ENCODE measurements around the gene FBXO46. TPM values are rescaled to one million over a fixed set of nuclear protein-coding genes. Genes with fewer than 3 reads are reported as not detected.

Gene FBXO46
- total RNA-seq, 1 experiment from 2014 or later = 18.8 TPM

DNA sequence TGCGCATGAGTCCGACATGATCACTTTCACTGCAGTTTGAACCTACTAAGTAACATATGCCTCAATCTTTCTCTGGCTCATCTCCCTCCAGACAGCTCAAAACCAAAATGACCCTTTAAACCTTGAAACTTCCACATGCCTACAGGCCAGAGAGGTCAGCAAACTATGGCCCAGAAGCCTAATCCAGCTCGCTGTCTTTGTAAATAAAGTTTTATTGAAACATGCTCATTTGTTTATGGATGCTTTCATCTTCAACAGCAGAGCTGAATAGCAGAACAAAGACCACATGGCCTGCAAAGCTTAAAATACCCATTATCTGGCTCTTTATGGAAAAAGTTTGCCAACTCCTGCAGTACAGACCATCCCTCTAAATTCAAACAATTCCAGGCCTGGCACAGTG is 15.6 kb downstream of the FBXO46 start:
- H3K4me1 ChIP-seq (ENCODE audit: insufficient read depth, low read length, poor library complexity, severe bottlenecking) = peaks cover 8% of the 10 kb centered on the region
- no TSS peak for BruUV-seq (replicated peaks)
- peak overlapping the region; percentile 8 for H3K27ac ChIP-seq (ENCODE audit: low read depth, low read length, poor library complexity, severe bottlenecking)
- no peak for DNase-seq (ENCODE audit: low spot score)
- H3K9me3 ChIP-seq (ENCODE audit: low read depth, low read length, poor library complexity, severe bottlenecking) = no peaks in the 10 kb centered on the region
- H3K4me3 ChIP-seq (ENCODE audit: low read depth, low read length, poor library complexity, severe bottlenecking) = no peak overlapping the region
- peaks cover 7% of the 10 kb centered on the region for H3K36me3 ChIP-seq (ENCODE audit: insufficient read depth, low read length, poor library complexity, severe bottlenecking)
- H3K27me3 ChIP-seq (replicated peaks; ENCODE audit: insufficient read depth, low read depth, low read length, poor library complexity) = no peaks in the 10 kb centered on the region
- ChIA-PET CTCF (no interaction called here), POLR2A (ENCODE audit: low non-redundant PET) (no interaction called here)
- intact Hi-C loops (cut with micrococcal nuclease; ENCODE audit: unreplicated experiment) = no loop called here
- no peak for TF ChIP-seq CTCF (conservative IDR thresholded peaks at IDR 0.05; ENCODE audit: low read depth, low read length)
- no peak for TF ChIP-seq EZH2 (IDR thresholded peaks at IDR 0.05; ENCODE audit: borderline replicate concordance, low read depth, low read length, poor library complexity, severe bottlenecking)

DNA sequence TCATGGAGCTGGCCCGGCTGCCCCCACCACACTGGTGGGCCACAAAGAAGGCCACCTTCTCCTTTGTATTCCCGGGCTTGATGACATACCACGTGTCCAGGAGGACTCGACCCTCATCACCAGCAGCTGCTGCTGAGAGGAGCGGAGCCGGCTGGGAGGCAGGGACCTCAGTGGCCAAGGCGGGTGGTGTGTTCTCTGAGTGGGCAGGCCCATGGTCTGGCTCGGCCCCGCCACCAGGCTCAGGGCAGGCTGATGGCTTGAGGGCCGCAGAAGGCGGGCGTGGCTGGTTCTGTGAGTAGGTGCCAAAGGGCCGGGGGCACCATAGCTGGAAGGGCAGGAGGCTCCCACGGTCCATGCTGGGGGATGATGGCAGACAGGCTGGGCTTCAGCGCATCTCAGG is 17.6 kb downstream of the FBXO46 start:
- H3K27ac ChIP-seq (ENCODE audit: low read depth, low read length, poor library complexity, severe bottlenecking) = no peak overlapping the region
- DNase-seq (ENCODE audit: low spot score) = no peak
- POLR2A ChIA-PET (ENCODE audit: low non-redundant PET) = no interaction called here
- TF ChIP-seq CTCF (conservative IDR thresholded peaks at IDR 0.05; ENCODE audit: low read depth, low read length) (no peak), EZH2 (IDR thresholded peaks at IDR 0.05; ENCODE audit: borderline replicate concordance, low read depth, low read length, poor library complexity, severe bottlenecking) (no peak)
- intact Hi-C loops (cut with micrococcal nuclease; ENCODE audit: unreplicated experiment) = no loop called here
- H3K27me3 ChIP-seq (replicated peaks; ENCODE audit: insufficient read depth, low read depth, low read length, poor library complexity) = no peaks in the 10 kb centered on the region
- CTCF ChIA-PET = no interaction called here
- peaks cover 7% of the 10 kb centered on the region for H3K36me3 ChIP-seq (ENCODE audit: insufficient read depth, low read length, poor library complexity, severe bottlenecking)
- no peak overlapping the region for H3K4me3 ChIP-seq (ENCODE audit: low read depth, low read length, poor library complexity, severe bottlenecking)
- peaks cover 5% of the 10 kb centered on the region for H3K4me1 ChIP-seq (ENCODE audit: insufficient read depth, low read length, poor library complexity, severe bottlenecking)
- no TSS peak for BruUV-seq (replicated peaks)
- H3K9me3 ChIP-seq (ENCODE audit: low read depth, low read length, poor library complexity, severe bottlenecking) = no peaks in the 10 kb centered on the region

DNA sequence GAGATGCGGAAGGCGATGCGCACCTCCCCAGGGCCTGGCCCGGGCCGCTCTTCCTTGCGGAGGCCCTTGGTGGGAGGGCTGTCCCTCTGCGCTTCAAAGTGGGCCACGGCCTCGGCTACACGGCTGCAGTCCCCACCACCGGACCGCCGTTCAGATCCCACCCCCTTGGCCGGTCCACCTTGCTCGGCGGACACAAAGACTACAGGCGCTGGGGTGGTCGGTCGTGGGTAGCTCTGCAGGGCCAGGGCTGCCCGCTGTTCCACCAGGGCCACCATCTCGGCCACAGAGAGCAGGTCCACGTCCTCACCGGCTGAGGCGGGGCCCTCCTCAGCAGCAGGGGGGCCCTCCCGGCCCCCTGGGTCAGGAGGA is 18.0 kb downstream of the FBXO46 start:
- no peak for DNase-seq (ENCODE audit: low spot score)
- no peaks in the 10 kb centered on the region for H3K9me3 ChIP-seq (ENCODE audit: low read depth, low read length, poor library complexity, severe bottlenecking)
- intact Hi-C loops (cut with micrococcal nuclease; ENCODE audit: unreplicated experiment) = no loop called here
- H3K4me3 ChIP-seq (ENCODE audit: low read depth, low read length, poor library complexity, severe bottlenecking) = no peak overlapping the region
- no peak overlapping the region for H3K27ac ChIP-seq (ENCODE audit: low read depth, low read length, poor library complexity, severe bottlenecking)
- H3K27me3 ChIP-seq (replicated peaks; ENCODE audit: insufficient read depth, low read depth, low read length, poor library complexity) = no peaks in the 10 kb centered on the region
- CTCF ChIA-PET = no interaction called here
- H3K36me3 ChIP-seq (ENCODE audit: insufficient read depth, low read length, poor library complexity, severe bottlenecking) = peaks cover 7% of the 10 kb centered on the region
- TF ChIP-seq EZH2 (IDR thresholded peaks at IDR 0.05; ENCODE audit: borderline replicate concordance, low read depth, low read length, poor library complexity, severe bottlenecking) = no peak
- TF ChIP-seq CTCF (conservative IDR thresholded peaks at IDR 0.05; ENCODE audit: low read depth, low read length) = no peak
- no TSS peak for BruUV-seq (replicated peaks)
- POLR2A ChIA-PET (ENCODE audit: low non-redundant PET) = no interaction called here
- peaks cover under 1% of the 10 kb centered on the region for H3K4me1 ChIP-seq (ENCODE audit: insufficient read depth, low read length, poor library complexity, severe bottlenecking)

Measured in A673 (cell line).